Measurements from ENCODE around the gene CCDC182. TPM values are rescaled to one million over a fixed set of nuclear protein-coding genes. Genes with fewer than 3 reads are reported as not detected.

Gene CCDC182
- total RNA-seq, 1 donor from 2014 or later: not detected

- ATAC-seq (peak; percentile 93), DNase-seq (peak; percentile 87)
- Histone ChIP-seq H3K9me3 (no peaks in the 10 kb centered on the region), H3K27ac (no peak overlapping the region), H3K27me3 (no peaks in the 10 kb centered on the region), H3K4me3 (no peak overlapping the region), H3K36me3 (no peaks in the 10 kb centered on the region), H3K4me1 (peaks cover 19% of the 10 kb centered on the region)
- peak; percentile 81 for TF ChIP-seq CTCF (IDR thresholded peaks at IDR 0.05)
- intact Hi-C loops (cut with DNase I): no loop called here
These were observed 38.2 kb upstream of the CCDC182 start for GRCh38 chr17:57783338-57783742.

DNA sequence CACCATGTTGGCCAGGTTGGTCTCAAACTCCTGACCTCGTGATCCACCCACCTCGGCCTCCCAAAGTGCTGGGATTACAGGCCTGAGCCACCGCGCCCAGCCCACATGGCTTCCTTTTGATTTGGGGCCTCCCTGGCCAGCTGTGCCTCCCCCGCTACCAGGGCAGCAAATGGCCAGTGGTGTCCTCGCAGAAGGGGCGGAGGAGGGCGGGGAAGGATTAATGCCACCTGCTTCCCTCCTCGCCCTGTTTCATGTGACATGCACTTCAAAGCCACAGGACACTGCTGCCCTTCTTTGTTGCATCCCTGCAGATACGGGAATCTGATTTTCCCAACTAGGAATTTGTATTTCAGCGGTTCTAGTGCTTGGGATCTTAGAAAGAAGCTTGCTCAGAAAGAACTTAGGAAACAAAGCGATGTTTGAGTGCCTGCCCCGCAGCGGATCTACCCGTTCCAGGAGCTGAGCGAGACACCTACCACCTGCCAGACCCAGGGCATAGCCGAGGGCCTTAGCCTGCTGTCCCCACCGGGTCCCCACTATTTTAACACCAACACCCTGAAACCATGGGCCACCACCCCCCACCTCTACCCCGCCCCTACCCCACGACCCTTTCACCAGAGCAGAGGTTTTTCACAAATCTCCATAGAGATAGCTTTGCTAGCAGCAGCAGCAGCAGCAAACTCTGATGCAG is 37.7 kb upstream of the CCDC182 start:
- no peak for ATAC-seq
- no peak for DNase-seq
- Histone ChIP-seq H3K9me3 (no peaks in the 10 kb centered on the region), H3K27me3 (no peaks in the 10 kb centered on the region), H3K27ac (no peak overlapping the region), H3K36me3 (no peaks in the 10 kb centered on the region), H3K4me3 (no peak overlapping the region), H3K4me1 (peaks cover 19% of the 10 kb centered on the region)
- no peak for TF ChIP-seq CTCF (IDR thresholded peaks at IDR 0.05)
- intact Hi-C loops (cut with DNase I): no loop called here

DNA sequence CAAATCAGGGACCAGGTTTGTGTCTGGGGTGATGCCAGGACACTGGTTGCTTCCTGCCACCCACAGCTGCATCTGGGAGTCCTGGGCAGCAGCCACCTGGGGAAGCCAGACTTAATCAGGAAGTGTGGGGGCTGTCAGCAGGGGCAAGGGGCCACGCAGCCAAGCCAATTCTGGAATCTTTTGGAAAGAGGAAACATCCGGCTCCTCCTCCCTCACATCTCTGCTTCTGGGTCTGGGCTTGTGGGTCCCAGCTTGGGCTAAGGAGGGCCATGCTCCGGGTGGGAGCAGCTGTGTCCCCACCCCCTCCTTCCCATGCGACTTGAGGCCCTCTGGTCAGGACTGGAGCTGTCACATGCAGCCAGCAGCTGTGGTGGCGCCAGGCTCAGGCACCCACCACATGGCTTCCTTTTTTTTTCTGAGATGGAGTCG is 37.0 kb upstream of the CCDC182 start:
- no peaks in the 10 kb centered on the region for H3K9me3 ChIP-seq
- ATAC-seq (peak; percentile 49), DNase-seq (no peak)
- no peak for TF ChIP-seq CTCF (IDR thresholded peaks at IDR 0.05)
- no peaks in the 10 kb centered on the region for H3K27me3 ChIP-seq
- H3K27ac ChIP-seq: no peak overlapping the region
- intact Hi-C loops (cut with DNase I): no loop called here
- H3K36me3 ChIP-seq: no peaks in the 10 kb centered on the region
- peaks cover 19% of the 10 kb centered on the region for H3K4me1 ChIP-seq
- no peak overlapping the region for H3K4me3 ChIP-seq

DNA sequence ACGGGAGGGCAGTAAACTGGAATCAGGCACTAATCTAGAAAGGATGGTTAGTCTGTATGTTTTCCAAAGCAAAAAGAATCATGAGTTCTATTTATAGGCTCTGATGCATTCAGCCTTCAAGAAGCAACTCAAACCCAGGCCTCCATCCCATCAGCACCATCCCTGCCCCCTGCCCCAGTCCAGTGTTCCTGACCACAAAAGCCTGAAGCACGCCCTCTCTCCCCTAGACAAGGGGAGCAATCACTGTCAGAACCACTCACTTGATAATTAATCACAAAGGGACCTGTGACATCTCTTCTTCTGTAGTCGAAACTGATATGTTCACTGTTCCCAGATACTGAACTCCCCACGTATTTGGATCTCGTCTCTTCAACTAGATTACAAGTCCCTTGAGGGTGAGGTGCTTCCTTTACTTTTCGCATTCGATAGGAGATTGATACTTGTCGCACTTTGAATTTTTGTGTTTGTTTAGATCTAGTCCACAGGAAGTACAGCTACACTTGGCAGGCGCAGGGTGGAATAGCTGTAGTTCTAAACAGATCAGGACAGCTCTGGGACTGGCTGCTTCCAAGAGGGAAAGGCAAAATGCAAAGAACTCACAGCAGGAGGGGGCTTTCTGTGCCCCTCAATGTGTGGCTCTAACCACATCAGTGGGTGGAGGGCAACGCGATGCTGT is 36.4 kb upstream of the CCDC182 start:
- H3K27ac ChIP-seq: no peak overlapping the region

GRCh38 chr17:57779706-57780105 is 34.6 kb upstream of the CCDC182 start:
- Histone ChIP-seq H3K9me3 (no peaks in the 10 kb centered on the region), H3K36me3 (no peaks in the 10 kb centered on the region), H3K4me3 (no peak overlapping the region), H3K27me3 (no peaks in the 10 kb centered on the region), H3K27ac (no peak overlapping the region), H3K4me1 (peaks cover 19% of the 10 kb centered on the region)
- TF ChIP-seq CTCF (IDR thresholded peaks at IDR 0.05): no peak
- intact Hi-C loops (cut with DNase I): no loop called here
- DNase-seq (no peak), ATAC-seq (no peak)

More for the DNA sequence above, 36.4 kb upstream of the CCDC182 start:
- Histone ChIP-seq H3K27me3 (no peaks in the 10 kb centered on the region), H3K4me3 (no peak overlapping the region), H3K36me3 (no peaks in the 10 kb centered on the region), H3K9me3 (no peaks in the 10 kb centered on the region), H3K4me1 (peaks cover 19% of the 10 kb centered on the region)
- no peak for TF ChIP-seq CTCF (IDR thresholded peaks at IDR 0.05)
- DNase-seq: no peak
- no peak for ATAC-seq
- intact Hi-C loops (cut with DNase I): no loop called here

Measured in upper lobe of right lung (tissue), 1 donor.